DND-41 (cell line): ENCODE results near the gene ZFHX3.

Experiments
- CTCF ChIP-seq: IDR thresholded peaks from 2 replicates; pipeline ENCODE4 v1.5.1; 2012; ENCODE audit warnings: borderline replicate concordance, low read length, moderate library complexity, mild to moderate bottlenecking; ENCODE audit not compliant: poor library complexity, severe bottlenecking; ENCODE audit errors: extremely low read depth
- EZH2 ChIP-seq: IDR thresholded peaks from 3 replicates; pipeline ENCODE4 v1.6.1; 2012; ENCODE audit warnings: borderline replicate concordance, low read depth, mild to moderate bottlenecking, moderate library complexity, low read length, inconsistent platforms; ENCODE audit not compliant: severe bottlenecking

- TF ChIP-seq CTCF (no peak), EZH2 (no peak)
These were observed 139.4 kb downstream of the ZFHX3 start for GRCh38 chr16:72908362-72909167.
